SK-N-SH treated with all-trans-retinoic acid at 6 μM for 48 hours (cell line): Measurements from ENCODE around the gene TNFRSF9.

ENCODE experiments used
- PATZ1 ChIP-seq: fragments of 250-450 bp; sonication (Bioruptor Pico); IDR thresholded peaks from 2 replicates; pipeline ENCODE4 v1.8.0; 2020; ENCODE audit warnings: mild to moderate bottlenecking, moderate library complexity, borderline replicate concordance
- TCF4 ChIP-seq: fragments of 250-450 bp; sonication (Bioruptor Pico); IDR thresholded peaks from 2 replicates; pipeline ENCODE4 v1.8.0; 2021; ENCODE audit warnings: mild to moderate bottlenecking, moderate library complexity, borderline replicate concordance
- TSHZ2 ChIP-seq: fragments of 250-450 bp; sonication (Bioruptor Pico); IDR thresholded peaks from 2 replicates; pipeline ENCODE4 v1.5.0; 2020; ENCODE audit warnings: mild to moderate bottlenecking, moderate library complexity
- TF ChIP-seq, protein P1 (sequence below): fragments of 250-450 bp; sonication (Bioruptor Pico); IDR thresholded peaks from 2 replicates; pipeline ENCODE4 v1.8.0; 2021; ENCODE audit warnings: low read depth, mild to moderate bottlenecking, moderate library complexity, borderline replicate concordance

DNA sequence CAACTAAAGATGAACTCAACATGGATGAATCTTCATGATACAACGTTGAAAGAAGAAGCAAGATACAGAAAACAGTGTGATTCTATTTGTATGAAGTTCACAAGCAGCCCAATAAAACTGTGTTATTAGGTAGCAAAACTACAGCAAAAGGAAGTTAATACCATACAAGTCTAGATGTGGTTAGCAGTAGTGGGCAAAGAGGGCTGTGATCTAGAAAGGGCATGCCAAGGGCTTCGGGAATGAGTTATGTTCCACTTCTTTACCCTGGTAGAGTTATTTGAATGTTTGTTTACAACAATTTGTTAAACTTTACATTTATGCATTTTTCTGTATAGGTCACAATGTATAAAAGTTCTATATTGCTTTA, 9.2 kb downstream of the TNFRSF9 start:
- no peak for TF ChIP-seq PATZ1 (CRISPR knock-in tag)
- no peak for TF ChIP-seq TSHZ2
- no peak for TF ChIP-seq TCF4 (CRISPR knock-in tag)
- TF ChIP-seq, protein P1, sequence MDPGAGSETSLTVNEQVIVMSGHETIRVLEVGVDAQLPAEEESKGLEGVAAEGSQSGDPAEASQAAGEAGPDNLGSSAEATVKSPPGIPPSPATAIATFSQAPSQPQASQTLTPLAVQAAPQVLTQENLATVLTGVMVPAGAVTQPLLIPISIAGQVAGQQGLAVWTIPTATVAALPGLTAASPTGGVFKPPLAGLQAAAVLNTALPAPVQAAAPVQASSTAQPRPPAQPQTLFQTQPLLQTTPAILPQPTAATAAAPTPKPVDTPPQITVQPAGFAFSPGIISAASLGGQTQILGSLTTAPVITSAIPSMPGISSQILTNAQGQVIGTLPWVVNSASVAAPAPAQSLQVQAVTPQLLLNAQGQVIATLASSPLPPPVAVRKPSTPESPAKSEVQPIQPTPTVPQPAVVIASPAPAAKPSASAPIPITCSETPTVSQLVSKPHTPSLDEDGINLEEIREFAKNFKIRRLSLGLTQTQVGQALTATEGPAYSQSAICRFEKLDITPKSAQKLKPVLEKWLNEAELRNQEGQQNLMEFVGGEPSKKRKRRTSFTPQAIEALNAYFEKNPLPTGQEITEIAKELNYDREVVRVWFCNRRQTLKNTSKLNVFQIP (CRISPR knock-in tag): no peak
